SK-N-DZ (cell line): Measurements from ENCODE around the gene PTPRM.
"Not testable (repeated sequence)": the region's sequence is repeated elsewhere in the genome, so short reads cannot be mapped to it uniquely, and the experiment has no call there.

Source experiments
- DNase-seq: peaks from one replicate; pipeline ENCODE4 v3.0.0-alpha.2; 2015; ENCODE audit warnings: low spot score
- small RNA-seq, 2 experiments: library from RNA; depleted of rRNA; stranded (forward); fragments of <200 nt; gene quantifications; one replicate each; pipeline ENCODE3, GENCODE V24; 2014

The PTPRM gene

GRCh38 chr18:8427339-8427738 lies 860.2 kb downstream of the PTPRM start:
- no peak for DNase-seq

DNA sequence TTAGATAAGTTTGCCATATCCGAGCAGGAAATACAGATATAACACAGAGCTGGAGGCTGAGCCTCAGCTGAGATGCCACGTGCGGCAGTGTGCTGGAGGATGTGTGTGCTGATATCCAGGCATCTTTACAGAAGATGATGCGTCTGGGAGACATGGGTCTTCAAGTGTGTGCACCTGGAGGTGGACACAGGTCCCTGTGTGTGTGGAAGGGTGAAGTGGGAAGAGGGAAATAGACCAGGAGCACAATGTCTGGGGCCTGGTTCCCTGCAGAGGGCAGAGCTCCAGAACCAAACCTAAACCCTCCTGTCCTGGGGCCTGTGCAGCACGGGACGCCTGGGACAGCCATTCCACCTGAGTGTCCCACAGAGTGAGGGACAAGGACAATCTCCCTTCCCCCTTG lies 861.8 kb downstream of the PTPRM start:
- no peak for DNase-seq

DNA sequence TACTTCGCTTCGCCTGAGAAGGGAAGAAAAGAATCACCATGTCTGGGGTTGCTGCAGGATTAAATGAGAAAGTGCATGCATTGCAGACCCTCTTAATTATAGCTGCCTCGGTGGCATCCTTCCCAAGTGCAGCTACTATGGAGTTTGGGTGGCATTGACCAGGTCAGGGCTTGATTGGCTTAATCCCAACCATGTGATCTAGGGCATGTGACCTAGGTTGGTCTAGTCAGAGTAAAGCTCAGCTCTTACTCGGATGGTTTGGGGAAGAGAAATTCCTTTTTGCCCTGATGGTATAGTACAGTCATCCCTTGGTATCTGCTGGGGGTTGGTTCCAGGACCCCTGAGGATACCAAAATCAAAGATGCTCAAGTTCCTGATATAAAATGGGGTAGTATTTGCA lies 863.9 kb downstream of the PTPRM start:
- no peak for DNase-seq

- no peak for DNase-seq
Measured at GRCh38 chr18:8433323-8433722, 866.2 kb downstream of the PTPRM start.

DNA sequence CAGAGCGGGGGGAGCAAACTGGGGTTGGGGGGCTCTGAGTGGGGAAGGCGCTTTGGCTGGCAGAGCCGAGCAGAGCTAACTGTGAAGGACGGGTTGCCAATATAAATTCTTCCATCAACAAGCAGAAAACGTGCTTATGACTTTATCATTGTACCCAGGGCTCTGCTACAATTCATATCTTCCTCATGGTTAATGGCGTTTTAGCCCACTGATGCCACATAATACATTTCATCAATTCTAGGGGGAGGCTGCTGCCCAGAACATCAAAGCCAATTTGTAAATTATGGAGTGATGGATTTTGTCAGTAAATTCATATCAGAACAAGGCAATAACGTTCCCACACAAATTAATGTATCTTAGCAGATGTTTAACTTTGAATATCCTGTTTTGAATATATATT lies 866.7 kb downstream of the PTPRM start:
- DNase-seq: no peak

GRCh38 chr18:8435376-8435775 lies 868.3 kb downstream of the PTPRM start:
- DNase-seq: no peak

GRCh38 chr18:8439055-8439454 lies 871.9 kb downstream of the PTPRM start:
- DNase-seq: no peak

GRCh38 chr18:8443505-8443904 lies 876.4 kb downstream of the PTPRM start:
- no peak for DNase-seq

DNA sequence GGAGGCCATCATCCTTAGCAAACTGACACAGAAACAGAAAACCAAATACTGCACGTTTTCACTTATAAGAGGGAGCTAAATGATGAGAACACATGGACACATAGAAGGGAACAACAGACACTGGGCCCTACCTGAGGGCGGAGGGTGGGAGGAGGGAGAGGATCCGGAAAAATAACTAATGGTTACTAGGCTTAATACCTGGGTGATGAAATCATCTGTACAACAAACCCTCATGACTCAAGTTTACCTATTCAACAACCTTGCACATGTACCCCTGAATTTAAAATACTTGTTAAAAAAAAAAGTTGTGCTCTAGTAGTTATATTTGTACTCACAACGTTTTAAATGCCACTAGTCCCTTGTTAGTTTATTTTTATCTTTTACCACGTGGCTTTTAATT lies 879.8 kb downstream of the PTPRM start:
- not testable (repeated sequence) for DNase-seq

DNA sequence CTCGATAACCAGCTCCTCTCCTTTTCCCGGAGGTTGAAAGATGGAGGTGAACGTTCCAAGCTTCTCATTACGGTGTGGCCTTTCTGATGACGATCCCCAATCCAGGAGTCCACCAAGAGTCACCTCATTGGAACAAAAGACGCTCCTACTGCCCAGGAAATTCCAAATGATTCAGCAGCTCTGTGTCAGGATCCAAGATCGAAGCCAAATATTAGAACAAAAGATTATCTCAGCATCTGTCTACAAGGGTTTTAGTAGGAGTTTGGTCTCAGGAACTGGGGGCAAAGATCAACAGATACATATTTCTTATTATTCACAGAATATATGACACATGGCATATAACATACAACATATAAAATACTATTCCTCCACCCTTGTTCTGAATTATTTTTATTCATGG lies 881.0 kb downstream of the PTPRM start:
- DNase-seq: no peak

DNA sequence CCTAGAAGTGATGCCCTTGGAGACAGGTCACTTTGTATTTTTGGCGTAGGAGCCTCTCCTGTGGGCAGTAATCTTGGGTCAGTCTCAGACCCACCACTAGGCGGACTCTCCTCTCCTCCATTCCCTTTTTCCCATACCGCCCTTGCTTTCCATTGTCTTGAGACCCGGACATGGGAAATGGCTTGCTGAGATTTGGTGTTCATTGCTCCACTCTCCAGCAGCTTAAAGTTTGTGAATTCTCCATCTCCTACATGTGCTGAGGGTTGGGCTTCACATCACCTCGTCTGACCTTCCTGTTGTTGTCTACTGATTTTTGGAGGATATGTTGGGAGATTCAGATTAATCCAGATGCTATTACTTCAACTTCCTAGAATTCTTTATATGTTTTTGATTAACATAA lies 882.9 kb downstream of the PTPRM start:
- DNase-seq: peak; percentile 41

DNA sequence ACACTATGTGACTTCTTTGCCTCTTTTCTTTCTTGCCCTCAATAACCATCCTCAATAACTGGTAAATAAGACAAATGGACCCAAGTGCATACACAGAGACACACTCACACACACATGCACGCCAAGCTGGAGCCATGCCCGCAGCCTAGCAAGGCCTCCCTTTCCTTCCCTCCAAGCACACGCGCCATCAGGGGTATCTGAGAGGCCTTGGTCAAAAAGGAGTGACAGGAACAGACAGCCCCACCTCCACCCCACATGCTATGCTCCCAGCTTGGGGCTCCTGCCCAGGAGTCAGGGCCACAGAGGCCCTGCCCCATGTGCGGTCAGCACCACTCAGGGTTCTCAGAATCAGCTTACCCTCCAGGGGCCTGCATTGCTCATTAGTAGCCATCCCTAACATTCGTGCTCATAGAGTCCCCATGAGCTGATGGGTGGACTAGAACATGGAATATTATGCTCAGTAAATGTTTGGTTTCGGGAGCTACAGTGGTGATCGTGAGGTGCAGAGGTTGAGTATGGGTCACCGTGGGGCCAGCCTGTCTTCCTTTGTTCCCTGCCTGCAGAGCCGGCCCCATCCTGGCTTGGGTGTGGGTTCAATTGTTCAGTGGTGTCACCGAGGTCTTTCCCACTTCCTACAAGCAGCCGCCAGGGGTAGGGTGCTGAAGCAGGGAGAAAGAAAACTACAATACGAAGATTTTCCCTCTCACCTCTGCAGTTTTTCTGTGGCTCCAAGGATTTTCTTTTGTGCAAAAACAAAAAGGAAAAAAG lies 884.0 kb downstream of the PTPRM start:
- no peak for DNase-seq

DNA sequence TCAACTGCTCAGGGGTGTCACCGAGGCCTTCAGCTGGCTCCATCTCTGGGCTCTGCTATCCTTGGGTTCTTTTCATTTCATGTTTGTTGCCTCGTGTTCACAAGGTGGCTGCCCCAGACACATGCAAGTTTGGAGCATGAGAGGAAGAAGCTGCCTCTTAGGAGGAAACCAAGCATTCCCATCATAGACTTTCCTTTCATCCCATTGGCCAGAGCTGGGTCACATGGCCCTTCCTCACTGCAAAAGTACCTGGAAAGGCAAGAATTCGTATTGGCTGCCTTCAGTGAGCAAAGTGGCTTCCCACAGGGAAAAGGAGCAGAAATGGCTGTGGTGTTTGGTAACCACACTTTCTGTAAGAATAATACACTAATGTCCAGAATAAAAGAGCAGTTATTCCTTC lies 886.4 kb downstream of the PTPRM start:
- no peak for DNase-seq

- DNase-seq: no peak
Measured at GRCh38 chr18:8454136-8454535, 887.0 kb downstream of the PTPRM start.

- no peak for DNase-seq
Measured at GRCh38 chr18:8455661-8456614, 888.8 kb downstream of the PTPRM start.

Small RNAs within 50 kb of the gene (small RNA-seq; reads per million reads assigned to genes)
- gene AP001094.1: 0 reads per million in 2 experiments
- 0.10 to 0.84 reads per million in 2 experiments for gene RF00012
